CD4-positive, alpha-beta T cell treated with Interleukin-15 for 1 hour (primary cell): ENCODE measurements around the gene SRGN.
"Not testable (repeated sequence)": the region's sequence is repeated elsewhere in the genome, so short reads cannot be mapped to it uniquely, and the experiment has no call there.

ENCODE experiments used
- DNase-seq: peaks from one replicate; pipeline ENCODE4 v3.0.0-alpha.2; 2020

Gene SRGN, protein sequence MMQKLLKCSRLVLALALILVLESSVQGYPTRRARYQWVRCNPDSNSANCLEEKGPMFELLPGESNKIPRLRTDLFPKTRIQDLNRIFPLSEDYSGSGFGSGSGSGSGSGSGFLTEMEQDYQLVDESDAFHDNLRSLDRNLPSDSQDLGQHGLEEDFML

DNA sequence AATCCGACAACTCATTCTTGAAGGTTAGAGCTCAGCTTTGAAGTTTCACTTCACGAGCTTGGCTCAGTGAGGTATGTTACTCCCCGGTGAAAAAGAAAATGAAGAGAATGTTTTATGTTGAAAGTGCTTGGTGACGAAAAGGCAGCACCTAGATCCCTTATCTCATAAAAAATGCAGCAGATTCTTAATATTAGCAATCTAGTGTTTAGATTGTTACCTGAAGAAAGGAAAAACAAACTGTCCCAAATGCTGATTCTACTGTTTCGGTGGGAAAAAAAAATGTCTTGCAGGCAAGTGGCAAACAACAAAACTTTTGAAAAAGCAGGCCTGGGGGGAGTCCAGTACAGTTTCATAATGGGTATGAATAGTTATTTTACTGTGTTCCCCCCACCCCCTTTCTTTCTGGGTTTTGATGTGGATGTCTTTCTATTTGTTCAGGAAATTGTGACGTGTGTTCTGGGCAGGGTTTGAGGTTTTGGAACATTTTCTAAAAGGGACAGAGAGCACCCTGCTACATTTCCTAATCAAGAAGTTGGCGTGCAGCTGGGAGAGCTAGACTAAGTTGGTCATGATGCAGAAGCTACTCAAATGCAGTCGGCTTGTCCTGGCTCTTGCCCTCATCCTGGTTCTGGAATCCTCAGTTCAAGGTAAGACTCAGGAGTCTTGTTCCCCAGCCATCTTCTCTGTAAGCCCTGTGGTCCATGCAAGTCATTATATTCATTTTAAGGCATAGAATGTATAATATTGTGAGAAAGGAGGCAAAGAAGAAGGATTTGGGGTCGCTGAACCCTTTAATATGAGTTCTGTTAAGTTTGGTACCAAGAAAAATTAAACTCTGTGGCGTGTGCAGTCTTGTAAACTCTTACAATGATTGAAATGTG, at the start of gene SRGN:
Gene SRGN, plus strand, starts transcription at position 514 of the 881 bp plus-strand sequence. Its CDS starts 55 bp downstream, at position 569.
- DNase-seq = peak; percentile 87

DNA sequence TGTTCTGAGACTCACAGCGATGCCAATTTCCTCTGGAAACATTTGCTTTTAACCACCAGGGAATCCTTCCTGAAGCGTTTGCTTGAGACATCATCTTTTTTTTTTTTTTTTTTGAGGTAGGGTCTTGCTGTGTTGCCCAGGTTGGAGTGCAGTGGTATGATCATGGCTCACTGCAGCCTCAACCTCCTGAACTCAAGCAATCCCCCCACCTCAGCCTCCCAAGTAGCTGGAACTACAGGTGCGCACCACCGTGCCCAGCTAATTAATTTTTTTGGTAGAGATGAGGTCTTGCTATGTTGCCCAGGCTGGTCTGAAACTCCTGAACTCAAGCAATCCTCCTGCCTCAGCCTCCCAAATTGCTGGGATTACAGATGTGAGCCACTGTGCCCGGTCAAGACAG, 47.0 kb upstream of the SRGN start:
- DNase-seq = not testable (repeated sequence)

DNA sequence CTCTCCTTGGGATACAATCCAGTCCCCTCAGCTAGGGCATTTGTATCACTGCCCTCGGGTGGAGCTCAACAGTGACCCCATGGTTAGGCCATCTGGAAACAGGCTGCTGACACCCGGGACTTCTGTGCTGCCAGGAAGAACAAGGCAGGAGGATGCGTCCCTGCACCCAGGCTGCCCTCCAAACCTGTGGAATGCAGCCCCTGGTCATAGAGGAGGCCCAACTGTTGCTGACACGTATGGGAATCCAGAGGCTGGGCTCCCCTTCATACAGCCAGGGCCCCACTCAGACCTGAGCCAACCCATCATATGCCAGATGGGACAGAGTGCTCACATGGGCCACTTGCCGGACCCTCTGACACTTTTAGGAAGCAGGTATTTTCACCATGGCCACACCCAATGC, 45.5 kb upstream of the SRGN start:
- DNase-seq = no peak

DNA sequence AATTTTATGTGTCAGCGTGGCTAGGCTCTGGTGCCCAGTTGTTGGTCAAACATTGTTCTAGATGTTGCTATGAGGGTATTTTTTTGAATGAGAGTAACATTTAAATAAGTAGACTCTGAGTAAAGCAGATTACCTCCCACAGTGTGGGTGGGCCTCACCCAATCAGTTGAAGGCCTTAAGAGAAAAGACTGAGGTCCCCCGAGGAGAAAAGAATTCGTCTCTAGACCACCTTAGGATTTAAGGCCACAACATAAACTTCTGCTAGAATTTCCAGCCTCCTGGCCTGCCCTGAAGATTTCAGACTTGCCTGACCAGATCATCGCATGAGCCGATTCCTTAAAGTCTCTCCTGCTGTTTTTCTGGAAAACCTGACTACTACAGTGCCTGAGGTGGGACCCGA, 45.1 kb upstream of the SRGN start:
- DNase-seq = no peak

DNA sequence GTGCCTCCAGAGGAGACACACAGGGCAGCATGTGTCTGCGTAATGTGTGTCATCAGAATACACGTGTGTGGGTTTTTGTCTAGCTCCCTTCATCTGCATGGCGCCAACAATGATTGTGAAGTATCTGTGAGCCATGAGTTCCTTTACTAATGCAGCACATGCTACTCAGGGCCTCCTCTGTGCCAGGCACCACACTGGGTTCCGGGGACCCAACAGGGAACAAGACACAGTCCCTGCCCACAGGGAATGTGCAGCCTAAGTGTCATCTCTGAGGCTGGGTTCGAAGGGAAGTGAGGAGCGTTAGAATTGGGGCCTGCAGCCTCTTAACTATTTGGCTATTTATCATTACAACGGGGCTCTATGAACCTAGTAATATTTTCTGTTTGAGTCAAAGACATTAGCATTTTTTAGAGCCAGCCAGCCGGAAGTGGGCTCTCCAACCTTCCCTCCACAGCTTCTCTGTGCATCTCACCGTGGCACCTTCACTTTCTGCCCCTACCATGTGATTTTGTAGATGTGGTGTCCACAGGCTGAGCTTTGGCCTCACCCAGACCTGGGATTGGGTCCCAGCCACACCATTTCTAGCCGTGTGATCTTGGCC, 43.9 kb upstream of the SRGN start:
- no peak for DNase-seq

DNA sequence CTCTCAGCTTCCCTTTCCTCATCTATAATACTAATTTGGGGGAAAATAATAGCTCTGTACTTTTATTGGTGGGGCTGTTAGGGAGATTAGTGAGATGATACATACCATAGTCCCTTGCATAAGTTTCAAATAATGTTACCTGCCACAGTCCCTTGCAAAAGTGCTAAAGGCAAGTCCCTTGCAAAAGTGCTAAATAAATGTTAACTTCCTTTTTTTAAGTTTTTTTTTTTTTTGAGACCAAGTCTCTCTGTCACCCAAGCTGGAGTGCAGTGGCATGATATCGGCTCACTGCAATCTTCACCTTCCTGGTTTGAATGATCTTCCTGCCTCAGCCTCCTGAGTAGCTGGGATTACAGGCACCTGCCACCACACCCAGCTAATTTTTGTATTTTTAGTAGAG, 43.4 kb upstream of the SRGN start:
- peak; percentile 37 for DNase-seq

DNA sequence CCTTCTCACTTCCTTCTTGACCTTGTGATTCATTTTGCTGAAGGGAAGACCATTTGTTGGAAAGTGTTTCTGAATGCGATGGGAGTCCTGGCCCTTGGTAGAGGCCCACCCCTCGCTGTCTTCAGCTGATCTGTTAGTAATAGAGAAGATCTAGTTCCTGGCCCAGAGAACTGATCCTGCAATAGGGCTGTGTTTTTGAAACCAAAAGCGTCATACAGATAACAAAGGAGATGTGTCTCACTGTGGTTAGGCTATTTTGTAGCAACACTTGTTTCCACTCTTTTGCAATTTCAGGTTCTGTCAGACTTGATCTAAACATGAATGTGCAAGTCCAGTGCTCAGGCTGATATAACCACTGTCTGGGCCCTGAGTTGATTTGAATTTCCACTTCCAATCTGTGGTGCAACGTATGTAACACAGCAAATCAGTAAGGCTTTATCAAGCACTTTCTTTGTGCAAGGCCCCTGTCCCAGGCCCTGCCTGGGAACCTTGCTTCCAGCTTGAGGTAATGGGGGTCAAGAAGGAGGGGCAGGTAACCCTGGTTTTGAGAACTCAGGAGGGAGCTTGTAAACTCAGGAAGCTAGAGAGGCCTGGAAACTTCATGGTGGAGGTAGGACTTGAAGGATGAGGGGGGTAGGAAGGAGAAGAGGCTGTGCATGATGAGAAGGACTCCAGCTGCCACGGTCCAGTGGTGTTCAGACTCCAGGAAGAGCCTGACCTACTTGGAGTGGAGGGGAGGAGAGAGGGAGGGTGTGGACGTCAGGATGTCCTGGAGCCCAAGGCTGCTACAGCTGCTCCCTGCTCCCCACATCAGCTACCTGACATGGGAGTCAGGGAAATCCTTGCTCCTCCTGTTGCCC, 42.2 kb upstream of the SRGN start:
- DNase-seq = peak; percentile 68

DNA sequence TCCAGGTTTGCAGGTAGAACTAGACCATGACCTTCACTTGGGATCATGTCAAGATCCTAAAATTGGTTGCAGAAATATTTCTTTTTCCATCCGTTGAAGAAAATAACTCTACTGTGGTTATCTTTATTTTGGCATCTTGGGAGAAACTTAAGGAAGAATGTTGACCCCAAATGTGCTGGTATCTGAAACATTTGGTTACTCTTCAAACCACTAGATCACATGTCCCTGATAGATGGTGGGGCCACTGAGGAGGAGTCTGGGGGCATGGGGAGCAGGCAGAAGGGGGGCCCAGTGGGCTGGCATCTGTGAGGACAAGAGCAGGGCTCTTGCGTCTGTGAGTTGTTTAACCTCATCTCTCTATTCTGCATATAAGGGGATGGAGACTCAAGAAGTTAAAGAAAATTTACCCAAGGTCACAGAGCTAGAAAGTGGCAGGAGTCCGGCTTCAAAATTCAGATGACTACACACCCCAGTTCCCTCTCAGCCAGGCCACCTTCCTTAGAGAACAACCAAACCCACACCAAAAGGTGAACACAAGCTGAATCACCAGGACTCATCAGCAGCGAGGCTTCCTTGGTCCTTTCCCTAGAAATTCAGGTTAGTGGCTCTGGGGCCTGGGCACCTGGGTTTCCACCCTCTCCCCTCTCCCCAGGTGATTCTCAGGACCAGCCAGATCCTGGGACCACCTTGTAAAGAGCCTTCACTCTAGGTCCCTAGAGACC, 40.6 kb upstream of the SRGN start:
- peak; percentile 25 for DNase-seq

DNA sequence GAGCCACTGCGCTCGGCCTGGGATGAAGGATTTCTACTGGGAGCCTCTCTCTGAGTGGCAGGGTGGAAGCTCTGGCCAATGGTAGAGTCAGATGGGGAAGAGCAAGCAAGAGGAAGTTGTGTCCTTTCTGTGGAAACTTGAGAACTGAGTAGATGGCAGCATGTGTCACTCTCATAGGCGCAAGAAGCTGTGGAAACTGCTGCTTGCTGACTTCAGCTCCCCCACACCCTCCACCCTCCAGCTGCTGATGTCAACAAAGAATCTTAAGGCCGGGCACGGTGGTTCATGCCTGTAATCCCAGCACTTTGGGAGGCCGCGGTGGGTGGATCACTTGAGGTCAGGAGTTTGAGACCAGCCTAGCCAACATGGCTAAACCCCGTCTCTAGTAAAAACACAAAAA, 39.8 kb upstream of the SRGN start:
- peak; percentile 81 for DNase-seq

DNA sequence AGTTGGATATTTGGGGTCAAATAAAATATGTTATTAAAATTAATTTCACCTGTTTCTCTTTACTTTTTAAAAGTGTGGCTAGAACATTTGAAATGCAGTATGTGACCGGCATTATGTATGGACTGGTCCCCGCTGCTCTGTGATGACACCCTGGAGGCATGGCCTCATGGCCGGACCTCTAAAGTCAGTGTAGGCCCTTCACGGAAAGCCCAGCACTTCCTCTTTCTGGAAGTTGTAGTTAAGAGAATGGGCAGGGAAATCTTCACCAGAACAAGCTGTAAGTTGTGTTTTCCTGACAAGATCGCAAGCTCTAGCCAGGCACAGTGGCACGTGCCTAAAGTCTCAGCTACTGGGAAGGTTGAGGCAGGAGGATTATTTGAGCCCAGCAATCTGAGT, 38.3 kb upstream of the SRGN start:
- DNase-seq = peak; percentile 64

DNA sequence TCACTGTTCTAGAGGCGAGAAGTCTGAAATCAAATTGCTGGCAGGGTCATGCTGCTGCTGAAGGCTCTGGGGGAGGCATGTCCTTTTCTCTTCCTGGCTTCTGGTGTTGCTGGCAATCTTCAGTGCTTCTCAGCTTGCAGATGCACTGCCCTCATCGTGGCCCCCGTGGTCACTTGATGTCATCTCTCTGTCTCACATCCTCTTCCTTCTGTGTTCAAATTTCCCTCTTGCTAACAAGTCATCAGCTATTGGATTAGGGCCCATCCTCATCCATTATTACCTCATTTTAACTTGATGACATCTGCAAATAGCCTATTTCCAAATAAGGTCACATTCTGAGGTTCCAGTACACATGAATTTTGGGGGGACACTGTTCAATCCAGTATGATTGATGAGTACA, 36.6 kb upstream of the SRGN start:
- peak; percentile 75 for DNase-seq

DNA sequence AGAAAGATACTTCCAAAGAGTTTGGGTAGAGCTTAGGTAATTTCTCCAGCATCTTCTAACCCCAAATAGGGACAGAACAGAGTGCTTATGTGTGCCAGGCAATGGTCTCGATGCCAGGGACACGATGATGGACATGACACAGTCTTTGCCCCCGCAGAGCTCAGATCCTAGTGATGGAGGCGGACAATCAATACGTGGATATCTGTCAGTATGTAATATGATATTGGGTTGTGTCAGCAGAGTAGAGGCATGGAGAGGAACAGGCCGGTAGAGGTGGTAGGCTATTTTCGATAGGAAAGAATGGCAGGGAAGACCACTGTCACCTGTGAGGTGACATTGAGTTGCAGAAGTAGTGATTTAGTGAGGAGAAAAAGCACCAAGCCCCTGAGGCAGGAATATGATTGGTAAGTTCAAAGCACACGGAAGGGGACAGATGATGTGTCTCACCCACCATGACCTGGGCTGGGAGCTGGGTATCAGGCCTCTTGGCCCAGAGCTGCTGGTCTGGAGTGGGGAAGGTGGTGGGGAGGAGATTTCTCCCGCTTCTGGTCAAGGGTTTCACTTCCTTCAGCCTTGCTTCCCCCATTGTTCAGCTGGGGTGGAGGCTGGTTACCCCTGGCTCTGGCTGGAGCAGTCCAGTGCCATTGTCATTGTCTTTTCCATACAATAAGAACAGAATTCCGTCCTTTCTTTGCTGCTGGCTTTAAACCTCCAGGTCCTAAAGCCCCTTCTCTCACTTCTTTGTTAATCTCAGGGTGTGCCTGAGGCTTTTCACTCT, 36.0 kb upstream of the SRGN start:
- DNase-seq = peak; percentile 43

DNA sequence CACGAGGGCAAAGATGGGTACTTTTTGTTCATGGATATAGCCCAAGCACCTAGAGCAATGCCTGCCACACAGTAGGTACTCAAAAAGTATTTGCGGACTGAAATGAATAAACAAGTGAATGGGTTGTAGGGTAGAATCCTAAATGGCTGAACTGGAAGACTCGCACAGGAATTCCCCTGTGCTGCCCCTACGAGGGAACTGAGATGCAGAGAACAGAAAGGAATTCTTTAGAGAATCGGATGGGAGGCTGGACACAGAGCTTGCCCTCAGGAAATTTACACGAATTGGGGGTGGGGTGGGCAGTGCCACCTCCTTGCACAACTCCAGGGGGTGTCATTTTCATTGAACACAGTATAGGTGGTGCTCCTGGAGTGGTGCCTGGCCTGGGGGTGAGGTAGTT, 35.2 kb upstream of the SRGN start:
- no peak for DNase-seq

DNA sequence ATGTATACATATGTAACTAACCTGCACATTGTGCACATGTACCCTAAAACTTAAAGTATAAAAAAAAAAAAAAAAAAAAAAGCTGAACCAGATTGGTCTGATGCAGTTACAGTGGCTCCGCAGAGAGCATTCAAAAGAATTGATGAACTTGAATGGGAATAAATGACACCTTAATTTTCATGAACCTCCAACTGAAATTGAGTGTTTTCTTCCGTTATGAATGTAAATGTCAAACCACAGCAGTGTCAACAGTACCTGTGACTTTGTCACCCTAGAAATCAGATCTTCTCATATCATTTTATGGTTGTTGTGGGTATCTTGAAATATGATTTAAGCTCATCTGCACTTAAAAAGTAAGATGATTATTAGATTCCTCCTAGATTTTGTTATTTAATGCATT, 32.7 kb upstream of the SRGN start:
- DNase-seq = no peak

DNA sequence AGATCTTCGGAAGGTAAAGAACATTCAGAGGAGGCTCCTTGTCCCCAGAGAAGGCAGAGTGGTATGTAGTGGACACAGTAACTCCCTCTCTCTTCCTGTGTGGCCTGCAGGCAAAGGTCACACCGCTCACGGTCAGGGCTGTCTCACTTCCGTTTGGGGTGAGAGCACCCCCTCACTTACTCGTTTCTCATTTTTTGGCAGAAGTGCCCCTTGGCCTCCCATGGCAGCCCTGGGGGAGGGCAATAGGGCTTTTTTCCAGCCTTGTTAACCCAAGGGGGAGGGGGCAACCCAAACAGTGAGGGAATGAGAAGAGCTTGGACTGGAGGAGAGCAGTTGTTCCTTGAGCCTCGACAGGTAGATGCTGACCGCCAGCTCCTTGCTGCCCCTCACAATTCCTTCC, 31.8 kb upstream of the SRGN start:
- peak; percentile 73 for DNase-seq

DNA sequence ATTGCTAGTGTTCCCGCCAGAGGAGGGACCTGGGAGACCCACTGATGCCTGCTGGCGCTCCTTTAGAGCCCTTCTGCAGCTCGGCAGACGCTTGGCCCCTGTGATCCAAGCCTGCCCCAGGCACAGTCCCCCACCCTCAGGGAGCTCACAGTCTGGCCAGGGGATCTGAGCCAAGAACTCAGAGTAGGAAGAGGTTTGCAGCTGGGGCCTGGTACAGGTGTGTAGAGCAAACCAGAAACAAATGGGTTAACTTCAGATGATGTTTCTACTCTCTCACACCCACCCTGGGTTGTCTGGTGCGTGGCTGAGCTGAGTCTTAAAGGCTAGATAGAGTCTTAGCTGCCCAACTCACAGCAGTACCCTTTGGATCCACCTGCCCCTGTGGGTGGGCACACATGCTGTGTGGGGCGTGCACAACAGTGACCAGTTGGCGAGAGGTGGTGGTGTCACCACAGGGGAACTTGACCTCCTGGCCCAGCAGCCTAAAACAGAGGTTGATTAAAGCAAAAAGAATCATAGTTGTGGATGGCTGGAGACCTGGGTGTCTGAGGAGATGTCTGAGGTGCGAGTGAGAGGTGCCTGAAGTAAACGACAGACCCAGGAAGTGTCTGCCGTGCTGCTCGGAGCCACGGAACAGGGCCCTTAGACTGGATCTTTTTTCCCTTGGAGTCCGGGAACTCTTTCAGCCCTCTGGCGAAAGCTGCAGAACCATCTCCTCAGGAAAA, 31.2 kb upstream of the SRGN start:
- no peak for DNase-seq

DNA sequence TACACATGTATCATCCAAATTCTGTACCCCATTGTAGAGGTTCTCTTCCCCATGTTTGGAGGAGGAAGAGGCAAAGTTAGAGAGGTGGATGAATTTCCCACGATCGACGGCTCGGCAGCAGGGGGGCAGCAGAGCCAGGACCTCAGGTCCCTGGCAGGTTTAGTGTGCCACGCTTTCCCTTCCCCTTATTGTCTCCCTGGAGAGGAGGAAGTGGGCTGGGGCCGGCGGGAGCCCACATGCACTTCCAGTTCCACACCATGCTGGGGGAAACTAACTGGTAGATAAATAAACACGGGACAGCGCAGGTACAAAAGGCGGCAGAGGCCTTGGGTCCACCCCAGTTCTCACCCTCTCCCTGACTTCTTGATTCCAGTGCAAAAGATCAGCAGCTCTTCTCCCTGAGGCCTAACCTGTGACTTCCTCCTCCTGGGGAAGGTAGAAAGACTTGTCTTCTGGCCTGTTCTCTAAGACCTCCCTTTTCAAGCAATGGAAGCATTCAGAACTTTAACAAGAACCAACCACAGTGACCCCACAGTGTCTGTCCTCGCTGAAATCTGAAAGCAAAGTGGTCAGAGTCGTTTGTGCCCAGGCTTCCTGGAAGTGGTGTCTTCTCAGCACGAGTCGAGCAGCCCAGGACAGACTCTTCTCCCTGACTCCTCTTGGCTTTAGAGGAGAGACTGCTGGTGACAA, 30.5 kb upstream of the SRGN start:
- DNase-seq = peak; percentile 51

DNA sequence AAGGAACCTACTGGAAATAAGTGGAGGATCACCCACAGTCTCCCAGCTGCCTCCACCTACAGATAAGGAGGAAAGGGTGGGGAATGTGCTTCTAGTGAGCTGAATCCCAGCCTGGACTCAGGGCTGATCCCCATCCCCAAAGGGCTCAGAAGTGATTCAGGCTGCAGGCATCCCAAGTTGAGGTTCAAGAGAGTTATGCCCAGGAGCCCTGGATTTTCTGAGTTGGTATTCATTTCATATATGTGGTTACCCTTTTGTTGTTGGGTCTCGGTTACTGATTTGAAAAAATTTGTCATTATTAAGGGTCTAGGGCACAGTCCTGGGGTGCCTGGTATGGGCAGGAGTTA, 30.0 kb upstream of the SRGN start:
- no peak for DNase-seq

DNA sequence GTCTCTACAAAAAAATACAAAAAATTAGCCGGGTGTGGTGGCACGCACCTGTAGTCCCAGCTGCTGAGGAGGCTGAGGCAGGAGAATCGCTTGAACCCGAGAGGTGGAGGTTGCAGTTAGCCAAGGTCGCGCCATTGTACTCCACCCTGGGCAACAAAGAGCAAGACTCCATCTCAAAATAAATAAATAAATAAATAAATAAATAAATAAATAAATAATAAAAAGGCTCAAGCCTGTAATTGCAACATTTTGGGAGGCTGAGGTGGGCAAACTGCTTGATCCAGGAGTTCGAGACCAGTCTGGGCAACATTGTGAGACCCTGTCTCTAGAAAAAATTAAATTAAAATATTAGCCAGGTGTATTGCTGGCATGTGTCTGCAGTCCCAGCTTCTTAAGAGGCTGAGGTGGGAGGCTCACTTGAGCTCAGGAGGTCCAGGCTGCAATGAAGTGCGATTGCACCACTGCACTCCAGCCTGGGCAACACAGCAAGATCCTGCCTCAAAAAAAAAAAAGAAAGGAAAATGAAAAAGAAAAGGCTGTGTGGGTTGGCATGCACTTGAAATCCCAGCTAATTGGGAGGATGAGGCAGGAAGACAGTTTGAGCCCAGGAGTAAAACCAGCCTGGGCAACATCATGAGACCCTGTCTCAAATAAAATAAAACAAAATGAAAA, 27.6 kb upstream of the SRGN start:
- no peak for DNase-seq
